Fibroblast of lung (primary cell): ENCODE results near the gene PCP4. TPM values are rescaled to one million over a fixed set of nuclear protein-coding genes. Genes with fewer than 3 reads are reported as not detected.

Experiments used
- DNase-seq, 2 donors: peaks; one replicate each; pipeline versions ENCODE4 v3.0.0 to v3.0.0-alpha.2; 2010; ENCODE audit warnings: low read depth in 2 of 2
- H2AFZ ChIP-seq: 2 replicates; pipeline ENCODE4 v1.5.1; 2012; ENCODE audit warnings: low read length, control low read depth, inconsistent platforms
- H3K27ac ChIP-seq: 2 replicates; pipeline ENCODE4 v1.5.1; 2011; ENCODE audit warnings: low read length, control low read depth; ENCODE audit not compliant: insufficient read depth
- H3K27me3 ChIP-seq: 2 replicates; pipeline ENCODE4 v1.5.1; 2011; ENCODE audit warnings: mild to moderate bottlenecking, low read length; ENCODE audit not compliant: control insufficient read depth, insufficient read depth
- H3K36me3 ChIP-seq: 2 replicates; pipeline ENCODE4 v1.5.1; 2011; ENCODE audit warnings: low read length; ENCODE audit not compliant: control insufficient read depth, insufficient read depth
- H3K4me1 ChIP-seq: 2 replicates; pipeline ENCODE4 v1.5.1; 2011; ENCODE audit warnings: low read length; ENCODE audit not compliant: control insufficient read depth, insufficient read depth; ENCODE audit errors: extremely low read depth
- H3K4me2 ChIP-seq: 2 replicates; pipeline ENCODE4 v1.5.1; 2011; ENCODE audit warnings: low read length, control low read depth; ENCODE audit not compliant: insufficient read depth; ENCODE audit errors: extremely low read depth
- H3K4me3 ChIP-seq, 4 experiments: fragments of 200-600 bp in 1 of 4; sonication (generic) in 1 of 4; replicated peaks in 1 of 4; 2 replicates each; pipeline ENCODE4 v1.5.1; 2011 to 2016; ENCODE audit warnings: low read length in 4 of 4, low read depth in 3 of 4, mild to moderate bottlenecking in 3 of 4, control low read depth in 2 of 4, inconsistent platforms in 1 of 4, mixed read lengths in 1 of 4; ENCODE audit not compliant: insufficient read depth in 1 of 4; ENCODE audit errors: control extremely low read depth in 1 of 4
- H3K79me2 ChIP-seq: 2 replicates; pipeline ENCODE4 v1.5.1; 2012; ENCODE audit warnings: mild to moderate bottlenecking, low read length, inconsistent platforms; ENCODE audit not compliant: control insufficient read depth, insufficient read depth
- H3K9ac ChIP-seq: 2 replicates; pipeline ENCODE4 v1.5.1; 2011; ENCODE audit warnings: mild to moderate bottlenecking, low read length, control low read depth; ENCODE audit not compliant: insufficient read depth
- H3K9me3 ChIP-seq: 2 replicates; pipeline ENCODE4 v1.5.1; 2012; ENCODE audit warnings: low read depth, low read length; ENCODE audit not compliant: control insufficient read depth, insufficient read depth
- H4K20me1 ChIP-seq: 2 replicates; pipeline ENCODE4 v1.5.1; 2011; ENCODE audit warnings: low read length; ENCODE audit not compliant: control insufficient read depth, insufficient read depth; ENCODE audit errors: extremely low read depth
- CTCF ChIP-seq, 2 donors: IDR thresholded peaks in 1 of 2; conservative IDR thresholded peaks in 1 of 2; 1 replicate in 1 of 2; 2 replicates in 1 of 2; pipeline ENCODE4 v1.5.1; 2011 to 2012; ENCODE audit warnings: low read length in 2 of 2, control low read depth in 1 of 2, inconsistent platforms in 1 of 2, low read depth in 1 of 2, mild to moderate bottlenecking in 1 of 2
- EZH2 ChIP-seq: IDR thresholded peaks from 2 replicates; pipeline ENCODE4 v1.5.1; 2012; ENCODE audit warnings: low read length, control low read depth, mild to moderate bottlenecking; ENCODE audit errors: missing control alignments
- polyA plus RNA-seq, 2 donors: library from polyadenylated mRNA; depleted of rRNA in 1 of 2; stranded (reverse) in 1 of 2; unstranded in 1 of 2; fragments of >200 nt; gene quantifications; 2 replicates each; pipeline ENCODE4 v1.2.1, GENCODE V29; 2011 to 2012; ENCODE audit warnings: missing spikeins in 1 of 2
- total RNA-seq: library from RNA; depleted of rRNA; stranded (reverse); fragments of >200 nt; gene quantifications from 2 replicates; pipeline ENCODE4 v1.2.1, GENCODE V29; 2014

The PCP4 gene
- total and polyA plus RNA-seq, 2 donors (not counting 1 experiment from before 2014, with no cell fraction given) = not detected

- H3K79me2 ChIP-seq = no peaks in the 10 kb centered on the region
- no peak overlapping the region for H3K4me3 ChIP-seq
- no peaks in the 10 kb centered on the region for H3K4me1 ChIP-seq
- H3K27me3 ChIP-seq = no peaks in the 10 kb centered on the region
- H3K36me3 ChIP-seq = no peaks in the 10 kb centered on the region
- TF ChIP-seq CTCF (conservative IDR thresholded peaks at IDR 0.05 in 1 of 2, IDR thresholded peaks at IDR 0.05 in 1 of 2; ENCODE audit: low read depth in 1 of 2, low read length in 2 of 2) (no peak), EZH2 (no peak)
- H3K9ac ChIP-seq = no peak overlapping the region
- H3K4me2 ChIP-seq = no peak overlapping the region
- no peak for DNase-seq
- no peaks in the 10 kb centered on the region for H3K9me3 ChIP-seq
- no peak overlapping the region for H2AFZ ChIP-seq
- no peak overlapping the region for H3K27ac ChIP-seq
- no peaks in the 10 kb centered on the region for H4K20me1 ChIP-seq
Measured at GRCh38 chr21:39852021-39852721, 15.1 kb upstream of the PCP4 start.

GRCh38 chr21:39852726-39853500, 14.3 kb upstream of the PCP4 start:
- Histone ChIP-seq H3K27ac (no peak overlapping the region), H4K20me1 (no peaks in the 10 kb centered on the region), H3K4me2 (no peak overlapping the region), H3K9ac (no peak overlapping the region), H2AFZ (no peak overlapping the region), H3K27me3 (no peaks in the 10 kb centered on the region), H3K9me3 (no peaks in the 10 kb centered on the region), H3K36me3 (no peaks in the 10 kb centered on the region), H3K79me2 (no peaks in the 10 kb centered on the region), H3K4me1 (no peaks in the 10 kb centered on the region), H3K4me3 (no peak overlapping the region)
- no peak for TF ChIP-seq CTCF (conservative IDR thresholded peaks at IDR 0.05 in 1 of 2, IDR thresholded peaks at IDR 0.05 in 1 of 2; ENCODE audit: low read depth in 1 of 2, low read length in 2 of 2)
- TF ChIP-seq EZH2 = no peak
- no peak for DNase-seq

GRCh38 chr21:39854572-39854971, 12.7 kb upstream of the PCP4 start:
- H3K27ac ChIP-seq = no peak overlapping the region
- H2AFZ ChIP-seq = no peak overlapping the region
- H3K9ac ChIP-seq = no peak overlapping the region
- no peak for DNase-seq
- H3K27me3 ChIP-seq = no peaks in the 10 kb centered on the region
- no peak overlapping the region for H3K4me2 ChIP-seq
- TF ChIP-seq CTCF (conservative IDR thresholded peaks at IDR 0.05 in 1 of 2, IDR thresholded peaks at IDR 0.05 in 1 of 2; ENCODE audit: low read depth in 1 of 2, low read length in 2 of 2) = no peak
- TF ChIP-seq EZH2 = no peak
- H3K9me3 ChIP-seq = no peaks in the 10 kb centered on the region
- no peaks in the 10 kb centered on the region for H3K4me1 ChIP-seq
- H3K79me2 ChIP-seq = no peaks in the 10 kb centered on the region
- H3K4me3 ChIP-seq = no peak overlapping the region
- H4K20me1 ChIP-seq = no peaks in the 10 kb centered on the region
- no peaks in the 10 kb centered on the region for H3K36me3 ChIP-seq
